CD4-positive, alpha-beta T cell (primary cell): Measurements from ENCODE around the gene TTLL10. TPM values are rescaled to one million over a fixed set of nuclear protein-coding genes. Genes with fewer than 3 reads are reported as not detected.

ENCODE experiments used
- ATAC-seq: fragments of 200-7000 bp; cut with Tn5 transposase; one replicate; pipeline ENCODE4 v1.10.0; 2022; ENCODE audit warnings: mild to moderate bottlenecking; ENCODE audit not compliant: poor library complexity
- CTCF ChIA-PET: fragments of 350-600 bp; sonication (Branson Sonifier 250); formaldehyde crosslinking; loops from one replicate; lab custom pipeline; 2021; ENCODE audit warnings: antibody characterized with exemption, inconsistent platforms; lab: Charles Lee
- POLR2A ChIA-PET: fragments of 350-600 bp; sonication (Branson Sonifier 250); formaldehyde crosslinking; loops from one replicate; lab custom pipeline; 2021; ENCODE audit warnings: antibody characterized with exemption, inconsistent platforms; lab: Charles Lee
- DNase-seq, 14 experiments: peaks; one replicate each; pipeline ENCODE4 v3.0.0-alpha.2; 2013 to 2020; ENCODE audit warnings: mixed read lengths in 2 of 14
- H3K27ac ChIP-seq, 2 donors: one replicate each; pipeline versions ENCODE4 v1.5.1 to v1.7.0; 2013; ENCODE audit warnings: low read length in 2 of 2, low read depth in 1 of 2, mild to moderate bottlenecking in 1 of 2
- H3K27me3 ChIP-seq, 2 experiments: 1 replicate in 1 of 2; 2 replicates in 1 of 2; pipeline versions ENCODE4 v1.6.1 to v1.7.0; 2013; ENCODE audit warnings: low read length in 2 of 2, control low read depth in 1 of 2, mild to moderate bottlenecking in 1 of 2, moderate library complexity in 1 of 2; ENCODE audit not compliant: insufficient read depth in 2 of 2, control insufficient read depth in 1 of 2
- H3K36me3 ChIP-seq: one replicate; pipeline ENCODE4 v1.6.1; 2013; ENCODE audit warnings: low read length, control low read depth; ENCODE audit not compliant: insufficient read depth
- H3K4me1 ChIP-seq: one replicate; pipeline ENCODE4 v1.6.1; 2013; ENCODE audit warnings: low read length, control low read depth; ENCODE audit not compliant: insufficient read depth
- H3K4me3 ChIP-seq: one replicate; pipeline ENCODE4 v1.5.1; 2013; ENCODE audit warnings: mild to moderate bottlenecking, low read length, moderate library complexity
- H3K9me3 ChIP-seq, 2 experiments: 1 replicate in 1 of 2; 2 replicates in 1 of 2; pipeline versions ENCODE4 v1.6.1 to v1.7.0; 2013; ENCODE audit warnings: low read length in 2 of 2, mild to moderate bottlenecking in 2 of 2, control low read depth in 1 of 2, moderate library complexity in 1 of 2; ENCODE audit not compliant: control insufficient read depth in 1 of 2, insufficient read depth in 1 of 2
- H3K27ac Mint-ChIP-seq: one replicate; pipeline ENCODE4 v1.8.0; 2020; ENCODE audit warnings: mixed read lengths
- H3K27me3 Mint-ChIP-seq: one replicate; pipeline ENCODE4 v1.8.0; 2021; ENCODE audit warnings: mixed read lengths
- H3K36me3 Mint-ChIP-seq: one replicate; pipeline ENCODE4 v1.8.0; 2021; ENCODE audit warnings: low read depth, mixed read lengths
- H3K4me1 Mint-ChIP-seq: one replicate; pipeline ENCODE4 v1.8.0; 2021; ENCODE audit warnings: low read depth, mixed read lengths
- H3K4me3 Mint-ChIP-seq: one replicate; pipeline ENCODE4 v1.8.0; 2020; ENCODE audit warnings: mild to moderate bottlenecking, mixed read lengths
- H3K9me3 Mint-ChIP-seq: one replicate; pipeline ENCODE4 v1.8.0; 2020; ENCODE audit warnings: mixed read lengths
- intact Hi-C, 2 experiments: fragments of 100-400 bp; cut with DNase I in 1 of 2; cut with micrococcal nuclease in 1 of 2; formaldehyde crosslinking; loops; one replicate each; pipeline versions ENCODE4 v1.15.1 to v1.9.0; 2023 to 2025; cut with DNase I, micrococcal nuclease
- total RNA-seq, 174 experiments: library from RNA in 2 of 174; stranded (reverse) in 2 of 174; gene quantifications; one replicate each; pipeline ENCODE4 v1.2.3 and lab custom pipeline; 2021 to 2026
- TF ChIP-seq, protein P1 (sequence below): fragments of 200-600 bp; IDR thresholded peaks from one replicate; pipeline ENCODE4 v1.8.0; 2022; ENCODE audit warnings: antibody characterized with exemption, mild to moderate bottlenecking

The TTLL10 gene
- total RNA-seq, 2 experiments from 2014 or later, result 0.11 to 0.59 TPM

DNA sequence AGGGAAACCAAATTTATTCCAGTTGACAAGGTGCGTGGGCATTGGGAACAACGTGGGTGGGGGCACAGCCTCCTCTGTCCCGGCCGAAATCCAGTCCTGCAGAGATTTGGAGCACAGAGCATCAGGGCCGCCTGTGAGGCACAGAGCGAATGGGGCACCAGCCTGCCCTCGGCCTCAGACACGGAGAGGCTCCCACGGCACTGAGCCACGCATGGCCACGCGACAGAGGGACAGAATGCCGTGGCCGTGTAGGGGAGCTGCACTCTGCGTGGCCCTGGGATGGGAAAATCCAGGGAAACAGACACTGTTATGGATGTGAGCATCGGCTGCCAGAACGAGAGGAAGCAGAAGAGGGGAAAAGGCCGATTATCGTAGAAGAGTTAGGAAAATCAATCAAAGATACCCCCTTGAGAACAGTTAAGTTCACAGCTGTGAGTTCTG lies 44.3 kb upstream of the TTLL10 start:
- Mint-ChIP-seq H3K27ac (no peak overlapping the region), H3K36me3 (no peaks in the 10 kb centered on the region), H3K27me3 (no peaks in the 10 kb centered on the region), H3K4me3 (no peak overlapping the region), H3K9me3 (no peaks in the 10 kb centered on the region), H3K4me1 (no peaks in the 10 kb centered on the region)
- Histone ChIP-seq H3K9me3 (peaks cover 0 to 2% of the 10 kb centered on the region in 2 experiments), H3K36me3 (no peaks in the 10 kb centered on the region), H3K4me3 (no peak overlapping the region), H3K27me3 (no peaks in the 10 kb centered on the region), H3K27ac (no peak overlapping the region), H3K4me1 (no peaks in the 10 kb centered on the region)
- no peak for DNase-seq
- ChIA-PET POLR2A (no interaction called here), CTCF (no interaction called here)
- ATAC-seq, result no peak
- TF ChIP-seq, protein P1, sequence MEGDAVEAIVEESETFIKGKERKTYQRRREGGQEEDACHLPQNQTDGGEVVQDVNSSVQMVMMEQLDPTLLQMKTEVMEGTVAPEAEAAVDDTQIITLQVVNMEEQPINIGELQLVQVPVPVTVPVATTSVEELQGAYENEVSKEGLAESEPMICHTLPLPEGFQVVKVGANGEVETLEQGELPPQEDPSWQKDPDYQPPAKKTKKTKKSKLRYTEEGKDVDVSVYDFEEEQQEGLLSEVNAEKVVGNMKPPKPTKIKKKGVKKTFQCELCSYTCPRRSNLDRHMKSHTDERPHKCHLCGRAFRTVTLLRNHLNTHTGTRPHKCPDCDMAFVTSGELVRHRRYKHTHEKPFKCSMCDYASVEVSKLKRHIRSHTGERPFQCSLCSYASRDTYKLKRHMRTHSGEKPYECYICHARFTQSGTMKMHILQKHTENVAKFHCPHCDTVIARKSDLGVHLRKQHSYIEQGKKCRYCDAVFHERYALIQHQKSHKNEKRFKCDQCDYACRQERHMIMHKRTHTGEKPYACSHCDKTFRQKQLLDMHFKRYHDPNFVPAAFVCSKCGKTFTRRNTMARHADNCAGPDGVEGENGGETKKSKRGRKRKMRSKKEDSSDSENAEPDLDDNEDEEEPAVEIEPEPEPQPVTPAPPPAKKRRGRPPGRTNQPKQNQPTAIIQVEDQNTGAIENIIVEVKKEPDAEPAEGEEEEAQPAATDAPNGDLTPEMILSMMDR, result no peak
- intact Hi-C loops, result no loop called here

DNA sequence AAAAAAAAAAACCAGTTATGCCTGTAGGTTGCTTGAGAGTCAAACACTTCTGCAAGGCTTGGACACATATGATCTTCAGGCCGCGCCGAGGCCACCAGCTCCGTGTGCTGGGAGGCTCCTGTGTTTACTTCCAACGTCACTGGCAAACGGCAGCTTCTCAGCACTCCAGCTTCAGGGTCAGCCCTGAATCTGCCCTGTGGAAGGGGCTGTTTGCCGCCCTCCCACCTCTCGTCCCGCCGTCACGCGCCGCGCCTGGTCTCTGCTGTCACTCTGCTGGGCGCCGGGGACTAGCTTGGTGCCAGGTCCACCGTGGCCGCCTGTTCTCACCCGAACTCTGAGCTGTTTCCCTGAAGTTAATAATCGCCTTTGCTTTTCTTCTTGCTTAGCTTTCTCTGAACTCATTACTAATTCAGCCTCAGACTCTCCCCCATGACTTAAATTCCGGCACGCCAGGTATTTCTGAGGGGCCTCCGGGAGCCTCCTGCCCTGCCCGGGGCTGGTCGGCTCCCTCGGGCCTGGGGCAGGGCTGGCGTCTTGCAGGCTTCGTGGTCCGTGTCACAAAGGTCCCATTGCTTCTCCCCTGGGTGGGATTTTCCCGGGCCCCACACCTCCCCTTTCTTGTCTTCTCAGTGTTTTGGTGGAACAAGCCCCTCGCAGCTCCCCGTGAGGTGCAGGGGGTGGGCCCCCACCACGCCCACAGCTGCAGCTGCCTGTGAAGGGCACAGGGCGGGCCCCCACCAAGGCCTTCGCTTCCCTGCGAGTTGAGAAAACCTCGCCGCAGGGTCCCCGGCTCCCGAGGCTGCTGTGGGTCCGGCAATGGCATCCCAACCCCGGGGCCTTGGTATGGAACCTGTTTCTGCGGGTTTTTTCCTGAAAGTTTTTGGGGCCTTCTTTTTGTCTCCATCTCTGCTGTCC lies 43.2 kb upstream of the TTLL10 start:
- POLR2A ChIA-PET, result no interaction called here
- no peaks in the 10 kb centered on the region for H3K27me3 ChIP-seq
- Mint-ChIP-seq H3K4me3 (no peak overlapping the region), H3K27me3 (no peaks in the 10 kb centered on the region), H3K9me3 (no peaks in the 10 kb centered on the region), H3K36me3 (no peaks in the 10 kb centered on the region), H3K27ac (no peak overlapping the region), H3K4me1 (no peaks in the 10 kb centered on the region)
- H3K27ac ChIP-seq, result no peak overlapping the region
- H3K9me3 ChIP-seq, result peaks cover 0 to 5% of the 10 kb centered on the region in 2 experiments
- TF ChIP-seq, protein P1, result no peak
- intact Hi-C loops, result no loop called here
- H3K4me1 ChIP-seq, result no peaks in the 10 kb centered on the region
- H3K36me3 ChIP-seq, result no peaks in the 10 kb centered on the region
- CTCF ChIA-PET, result no interaction called here
- no peak overlapping the region for H3K4me3 ChIP-seq
- no peak for ATAC-seq
- DNase-seq, result no peak

DNA sequence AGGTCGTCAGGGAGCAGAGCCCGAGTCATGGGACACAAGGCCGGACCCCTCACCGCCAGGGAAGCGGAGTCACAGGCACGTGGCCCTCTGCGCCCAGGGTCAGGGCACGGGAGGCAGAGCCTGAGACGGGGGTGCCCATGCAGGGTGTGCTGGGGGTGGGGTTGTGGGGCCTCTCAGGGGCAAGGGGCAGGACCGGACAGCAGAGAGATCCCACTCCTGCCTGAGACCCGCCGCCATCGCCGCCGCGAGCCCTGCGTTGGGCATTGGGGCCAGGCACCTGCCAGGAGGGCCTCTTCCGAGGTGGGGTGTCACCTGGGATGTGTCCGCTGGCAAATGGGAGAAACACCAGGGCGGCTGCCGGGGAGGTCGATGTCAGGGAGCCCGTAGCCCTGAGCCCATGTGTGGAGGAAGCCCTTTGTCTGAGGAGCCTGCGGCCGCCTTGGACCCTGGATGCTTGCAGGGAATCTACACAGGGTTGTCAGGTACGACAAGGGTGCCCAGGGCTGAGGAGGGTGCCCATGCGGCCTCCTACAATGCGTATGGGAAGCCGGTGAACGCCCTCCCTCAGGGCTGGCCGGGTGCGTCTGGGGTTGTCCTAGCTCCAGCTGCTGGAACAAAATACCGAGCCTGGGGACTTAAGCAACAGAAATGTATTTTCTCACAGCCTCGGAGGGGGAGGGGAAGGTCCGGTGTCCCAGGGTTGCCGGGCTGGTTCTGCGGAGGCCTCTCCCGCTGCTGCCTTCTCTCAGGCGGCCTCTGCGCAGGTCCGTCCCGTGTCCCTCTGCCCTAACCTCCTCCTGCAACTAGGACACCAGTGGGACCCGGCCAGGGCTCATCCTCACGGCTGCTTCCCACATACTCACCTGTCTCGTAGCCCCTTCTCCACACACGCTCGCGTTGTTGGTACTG lies 41.4 kb upstream of the TTLL10 start:
- H3K4me3 Mint-ChIP-seq, result no peak overlapping the region
- no peak overlapping the region for H3K27ac ChIP-seq
- no peak overlapping the region for H3K27ac Mint-ChIP-seq
- no peak overlapping the region for H3K4me3 ChIP-seq
- peaks cover 6% of the 10 kb centered on the region for H3K4me1 Mint-ChIP-seq
- H3K27me3 ChIP-seq, result no peaks in the 10 kb centered on the region
- POLR2A ChIA-PET, result no interaction called here
- intact Hi-C loops, result no loop called here
- H3K36me3 Mint-ChIP-seq, result no peaks in the 10 kb centered on the region
- no peaks in the 10 kb centered on the region for H3K36me3 ChIP-seq
- peaks cover 0 to 5% of the 10 kb centered on the region in 2 experiments for H3K9me3 ChIP-seq
- H3K9me3 Mint-ChIP-seq, result no peaks in the 10 kb centered on the region
- H3K4me1 ChIP-seq, result peaks cover 13% of the 10 kb centered on the region
- DNase-seq (no peak), ATAC-seq (no peak)
- no peaks in the 10 kb centered on the region for H3K27me3 Mint-ChIP-seq
- CTCF ChIA-PET, result no interaction called here
- TF ChIP-seq, protein P1, result no peak
